Prostate gland (tissue), 2 donors: Measurements from ENCODE around the gene SP6.

Experiments used
- CTCF ChIP-seq, 4 experiments: fragments of 200-600 bp in 2 of 4; fragments of 450-650 bp in 2 of 4; sonication (generic) in 2 of 4; IDR thresholded peaks; 1 replicate in 3 of 4; 2 replicates in 1 of 4; pipeline ENCODE4 v1.5.1; 2016 to 2019; ENCODE audit warnings: antibody characterized with exemption in 4 of 4, mild to moderate bottlenecking in 2 of 4, moderate library complexity in 2 of 4
- POLR2A ChIP-seq: fragments of 450-650 bp; IDR thresholded peaks from one replicate; pipeline ENCODE4 v1.6.1; 2016; ENCODE audit warnings: antibody characterized with exemption, mild to moderate bottlenecking
- POLR2AphosphoS5 ChIP-seq: sonication (generic); formaldehyde crosslinking; IDR thresholded peaks from one replicate; pipeline ENCODE4 v1.6.1; 2017; ENCODE audit warnings: antibody characterized with exemption

GRCh38 chr17:47875011-47875985, 24.3 kb upstream of the SP6 start:
- TF ChIP-seq CTCF (IDR thresholded peaks at IDR 0.05) (no peak), POLR2AphosphoS5 (no peak), POLR2A (no peak)
